GM12891 (cell line): Measurements from ENCODE around the gene CLMP.

Experiments used
- PAX5 ChIP-seq: IDR thresholded peaks from 2 replicates; pipeline ENCODE4 v1.6.1; 2011; ENCODE audit warnings: low read length, moderate library complexity, mild to moderate bottlenecking; ENCODE audit not compliant: insufficient read depth, severe bottlenecking
- POLR2A ChIP-seq: IDR thresholded peaks from 2 replicates; pipeline ENCODE4 v1.6.1; 2011; ENCODE audit warnings: low read depth, low read length, control low read depth
- POLR2AphosphoS5 ChIP-seq: IDR thresholded peaks from 2 replicates; pipeline ENCODE4 v1.6.1; 2011; ENCODE audit warnings: low read depth, low read length, control low read depth
- POU2F2 ChIP-seq: IDR thresholded peaks from 2 replicates; pipeline ENCODE4 v1.6.1; 2011; ENCODE audit warnings: low read depth, mild to moderate bottlenecking, control low read depth, low read length, moderate library complexity
- SPI1 ChIP-seq: IDR thresholded peaks from 2 replicates; pipeline ENCODE4 v1.6.1; 2011; ENCODE audit warnings: low read depth, low read length, control low read depth
- TAF1 ChIP-seq: IDR thresholded peaks from 2 replicates; pipeline ENCODE4 v1.6.1; 2011; ENCODE audit warnings: low read depth, low read length, control low read depth

DNA sequence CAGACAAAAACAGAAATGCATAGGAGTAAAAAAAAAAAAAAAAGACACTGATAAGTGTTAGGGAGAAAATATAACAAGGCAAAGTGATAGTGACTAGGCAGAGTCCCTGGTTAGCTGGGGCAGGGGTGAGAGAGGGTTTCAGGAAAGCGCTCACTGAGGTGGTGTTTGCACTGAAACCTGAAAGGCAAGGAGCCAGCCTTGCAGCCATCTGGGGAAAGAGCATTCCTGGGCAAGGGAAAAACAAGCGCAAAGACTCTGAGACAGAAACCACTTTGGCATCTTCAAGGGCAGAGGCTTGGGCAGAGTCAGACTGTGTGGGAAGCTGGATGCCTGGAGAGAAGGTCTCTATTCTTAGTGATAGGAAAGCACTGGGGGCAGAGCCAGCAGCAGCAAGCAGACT lies 14.5 kb downstream of the CLMP start:
- TF ChIP-seq POU2F2 (no peak), POLR2AphosphoS5 (no peak), TAF1 (no peak), POLR2A (no peak), SPI1 (no peak), PAX5 (no peak)
